ENCODE data around the gene IL27RA.

DNA sequence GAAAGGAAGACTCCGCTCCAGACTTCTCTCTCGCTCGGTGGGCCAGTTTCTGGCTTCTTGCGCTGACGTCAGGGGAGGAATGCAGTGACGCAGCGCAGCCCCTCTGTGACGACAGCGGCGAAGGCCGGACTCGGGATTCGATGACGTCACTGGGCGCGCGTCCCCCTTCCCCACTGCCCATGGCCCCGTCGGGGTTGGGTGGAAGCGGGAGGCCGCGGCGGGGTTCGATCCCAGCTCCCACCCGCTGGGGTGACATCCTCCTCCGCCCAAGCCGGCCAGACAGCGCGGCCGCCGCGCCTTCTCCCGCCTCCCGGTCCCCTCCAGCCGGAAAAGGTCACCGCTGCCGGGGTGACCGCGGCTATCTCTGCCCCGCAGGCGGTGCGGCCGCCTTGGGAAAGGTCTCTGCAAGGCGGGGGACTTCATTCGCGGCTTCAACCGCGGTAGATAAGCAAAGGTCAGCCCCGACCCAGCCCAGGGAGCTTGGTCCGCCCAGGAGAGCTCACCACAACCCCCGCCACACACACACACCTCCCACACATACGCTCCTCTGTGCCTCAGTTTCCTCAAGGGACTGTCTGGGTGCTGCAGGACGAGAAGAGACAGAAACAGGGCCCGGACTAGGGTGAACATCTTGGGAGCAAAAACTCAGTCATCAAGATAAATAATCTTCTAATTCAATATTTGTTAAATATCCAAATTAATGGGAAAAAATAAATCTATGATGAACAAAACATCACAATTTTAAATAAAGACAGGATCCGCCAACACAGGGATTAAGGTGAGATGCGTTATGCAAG lies 24.6 kb upstream of the IL27RA start:
- TF ChIP-seq, protein P1, sequence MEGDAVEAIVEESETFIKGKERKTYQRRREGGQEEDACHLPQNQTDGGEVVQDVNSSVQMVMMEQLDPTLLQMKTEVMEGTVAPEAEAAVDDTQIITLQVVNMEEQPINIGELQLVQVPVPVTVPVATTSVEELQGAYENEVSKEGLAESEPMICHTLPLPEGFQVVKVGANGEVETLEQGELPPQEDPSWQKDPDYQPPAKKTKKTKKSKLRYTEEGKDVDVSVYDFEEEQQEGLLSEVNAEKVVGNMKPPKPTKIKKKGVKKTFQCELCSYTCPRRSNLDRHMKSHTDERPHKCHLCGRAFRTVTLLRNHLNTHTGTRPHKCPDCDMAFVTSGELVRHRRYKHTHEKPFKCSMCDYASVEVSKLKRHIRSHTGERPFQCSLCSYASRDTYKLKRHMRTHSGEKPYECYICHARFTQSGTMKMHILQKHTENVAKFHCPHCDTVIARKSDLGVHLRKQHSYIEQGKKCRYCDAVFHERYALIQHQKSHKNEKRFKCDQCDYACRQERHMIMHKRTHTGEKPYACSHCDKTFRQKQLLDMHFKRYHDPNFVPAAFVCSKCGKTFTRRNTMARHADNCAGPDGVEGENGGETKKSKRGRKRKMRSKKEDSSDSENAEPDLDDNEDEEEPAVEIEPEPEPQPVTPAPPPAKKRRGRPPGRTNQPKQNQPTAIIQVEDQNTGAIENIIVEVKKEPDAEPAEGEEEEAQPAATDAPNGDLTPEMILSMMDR (IDR thresholded peaks at IDR 0.05): no peak
- TF ChIP-seq POLR2AphosphoS5 (IDR thresholded peaks at IDR 0.05; ENCODE audit: low read depth, low read length): no peak
- TF ChIP-seq, protein P2, sequence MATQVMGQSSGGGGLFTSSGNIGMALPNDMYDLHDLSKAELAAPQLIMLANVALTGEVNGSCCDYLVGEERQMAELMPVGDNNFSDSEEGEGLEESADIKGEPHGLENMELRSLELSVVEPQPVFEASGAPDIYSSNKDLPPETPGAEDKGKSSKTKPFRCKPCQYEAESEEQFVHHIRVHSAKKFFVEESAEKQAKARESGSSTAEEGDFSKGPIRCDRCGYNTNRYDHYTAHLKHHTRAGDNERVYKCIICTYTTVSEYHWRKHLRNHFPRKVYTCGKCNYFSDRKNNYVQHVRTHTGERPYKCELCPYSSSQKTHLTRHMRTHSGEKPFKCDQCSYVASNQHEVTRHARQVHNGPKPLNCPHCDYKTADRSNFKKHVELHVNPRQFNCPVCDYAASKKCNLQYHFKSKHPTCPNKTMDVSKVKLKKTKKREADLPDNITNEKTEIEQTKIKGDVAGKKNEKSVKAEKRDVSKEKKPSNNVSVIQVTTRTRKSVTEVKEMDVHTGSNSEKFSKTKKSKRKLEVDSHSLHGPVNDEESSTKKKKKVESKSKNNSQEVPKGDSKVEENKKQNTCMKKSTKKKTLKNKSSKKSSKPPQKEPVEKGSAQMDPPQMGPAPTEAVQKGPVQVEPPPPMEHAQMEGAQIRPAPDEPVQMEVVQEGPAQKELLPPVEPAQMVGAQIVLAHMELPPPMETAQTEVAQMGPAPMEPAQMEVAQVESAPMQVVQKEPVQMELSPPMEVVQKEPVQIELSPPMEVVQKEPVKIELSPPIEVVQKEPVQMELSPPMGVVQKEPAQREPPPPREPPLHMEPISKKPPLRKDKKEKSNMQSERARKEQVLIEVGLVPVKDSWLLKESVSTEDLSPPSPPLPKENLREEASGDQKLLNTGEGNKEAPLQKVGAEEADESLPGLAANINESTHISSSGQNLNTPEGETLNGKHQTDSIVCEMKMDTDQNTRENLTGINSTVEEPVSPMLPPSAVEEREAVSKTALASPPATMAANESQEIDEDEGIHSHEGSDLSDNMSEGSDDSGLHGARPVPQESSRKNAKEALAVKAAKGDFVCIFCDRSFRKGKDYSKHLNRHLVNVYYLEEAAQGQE (IDR thresholded peaks at IDR 0.05; ENCODE audit: insufficient read depth in 1 of 2, low read depth in 2 of 2, low read length in 1 of 2): 0 out of 4 replicates have a peak, but pooled peaks of 1 of the 2 experiments have one; percentile 52

Measured in Panc1 (cell line).